GM18511 (cell line): ENCODE measurements around the gene IL10RB.

Source experiments
- ATAC-seq: cut with Tn5 transposase; IDR thresholded peaks from one replicate; pipeline ENCODE4 v1.9.1; 2021; ENCODE audit warnings: mild to moderate bottlenecking, moderate library complexity; ENCODE audit not compliant: unreplicated experiment

IL10RB gene

DNA sequence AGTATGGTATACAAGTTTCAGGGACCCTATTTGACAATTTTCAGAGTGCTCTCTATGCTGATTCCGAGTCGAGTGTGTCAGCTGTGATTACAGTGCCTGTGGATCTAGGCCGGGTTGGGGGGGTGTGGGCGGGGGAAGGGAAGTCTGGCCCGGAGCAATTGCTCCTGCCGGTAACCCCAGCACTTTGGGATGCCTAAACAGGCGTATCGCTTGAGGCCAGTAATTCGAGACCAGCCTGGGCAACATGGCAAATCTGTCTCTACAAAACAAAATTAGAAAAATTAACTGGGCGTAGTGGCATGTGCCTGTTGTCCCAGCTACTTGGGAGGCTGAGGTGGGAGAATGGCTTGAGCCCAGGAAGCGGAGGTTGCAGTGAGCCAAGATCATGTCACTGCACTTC, 1.6 kb upstream of the IL10RB start:
- no peak for ATAC-seq

DNA sequence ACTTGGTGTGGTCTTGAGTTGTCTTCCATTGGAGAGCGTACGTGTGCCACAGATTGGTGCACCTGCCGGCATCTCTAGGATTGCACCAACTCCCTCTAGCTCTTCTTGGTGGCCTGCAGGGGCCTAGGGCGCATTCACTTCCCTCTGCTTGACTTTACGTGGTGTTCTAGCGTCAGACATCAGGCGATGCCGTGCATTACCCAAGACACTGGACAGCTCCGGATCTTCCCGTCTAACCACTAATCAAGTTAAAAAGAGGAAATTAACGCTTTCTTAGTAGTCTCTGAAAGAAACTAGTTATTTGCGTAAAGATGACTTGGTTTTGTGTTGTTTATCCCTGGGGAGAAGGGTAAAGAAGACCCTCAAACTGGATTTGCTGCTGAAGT, 510 bp upstream of the IL10RB start:
- peak; percentile 24 for ATAC-seq

GRCh38 chr21:33266789-33267135, 595 bp downstream of the IL10RB start:
- peak; percentile 30 for ATAC-seq

DNA sequence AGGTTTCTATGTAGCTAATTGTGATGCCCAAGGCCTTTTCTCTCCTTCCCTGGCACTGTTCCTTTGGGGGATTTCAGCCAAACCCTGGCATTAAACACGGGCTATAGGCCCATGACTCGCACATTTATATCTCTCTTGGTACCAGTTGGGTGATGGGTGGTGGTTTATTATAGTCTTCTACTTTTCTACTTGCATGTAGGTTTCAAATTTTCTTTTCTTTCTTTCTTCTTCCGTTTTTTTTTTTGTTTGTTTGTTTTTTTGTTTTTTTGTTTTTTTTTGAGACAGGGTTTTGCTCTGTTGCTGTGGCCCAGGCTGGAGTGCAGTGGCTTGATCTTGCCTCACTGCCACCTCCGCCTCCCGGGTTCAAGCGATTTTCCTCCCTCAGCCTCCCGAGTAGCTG, 1.1 kb downstream of the IL10RB start:
- ATAC-seq, result no peak

GRCh38 chr21:33268393-33268736, 2.2 kb downstream of the IL10RB start:
- ATAC-seq, result peak; percentile 9

- ATAC-seq, result peak; percentile 67
Measured at GRCh38 chr21:33268737-33269441, 2.7 kb downstream of the IL10RB start.

DNA sequence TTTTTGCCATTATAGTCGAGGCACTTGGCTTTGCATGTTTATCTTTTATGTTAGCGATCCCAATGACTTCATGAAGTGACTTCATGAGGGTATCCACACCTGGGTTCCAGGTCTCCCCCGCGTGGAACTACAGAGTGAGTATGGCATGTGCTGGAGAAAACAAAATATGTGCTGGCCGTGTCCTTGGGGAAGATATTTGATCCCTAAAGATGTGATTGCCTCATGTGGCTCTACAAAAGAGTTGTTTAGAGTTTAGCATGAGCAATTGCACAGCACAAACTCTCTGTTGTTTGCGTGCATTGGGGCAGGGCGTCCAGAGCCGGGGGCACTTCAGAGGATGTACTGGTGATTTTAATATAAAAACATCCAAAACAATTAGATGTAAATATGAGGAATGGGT, 4.8 kb downstream of the IL10RB start:
- no peak for ATAC-seq

DNA sequence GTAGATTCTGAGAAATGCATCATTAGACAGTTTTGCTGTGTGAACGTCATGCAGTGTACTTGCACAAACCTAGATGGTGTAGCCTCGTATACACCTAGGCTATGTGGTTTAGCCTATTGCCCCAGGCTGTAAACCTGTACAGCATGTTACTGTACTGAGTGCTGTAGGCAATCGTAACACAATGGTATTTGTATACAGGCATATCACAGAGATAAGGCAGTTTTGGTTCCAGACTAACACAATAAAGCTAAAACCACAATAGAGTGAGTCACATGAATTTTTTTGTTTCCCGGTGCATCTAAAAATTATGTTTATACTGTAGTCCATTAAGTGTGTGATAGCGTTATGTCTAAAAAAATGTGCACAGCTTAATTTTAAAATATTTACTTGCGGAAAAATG, 6.9 kb downstream of the IL10RB start:
- ATAC-seq, result no peak

GRCh38 chr21:33278721-33279120, 12.6 kb downstream of the IL10RB start:
- ATAC-seq, result no peak

DNA sequence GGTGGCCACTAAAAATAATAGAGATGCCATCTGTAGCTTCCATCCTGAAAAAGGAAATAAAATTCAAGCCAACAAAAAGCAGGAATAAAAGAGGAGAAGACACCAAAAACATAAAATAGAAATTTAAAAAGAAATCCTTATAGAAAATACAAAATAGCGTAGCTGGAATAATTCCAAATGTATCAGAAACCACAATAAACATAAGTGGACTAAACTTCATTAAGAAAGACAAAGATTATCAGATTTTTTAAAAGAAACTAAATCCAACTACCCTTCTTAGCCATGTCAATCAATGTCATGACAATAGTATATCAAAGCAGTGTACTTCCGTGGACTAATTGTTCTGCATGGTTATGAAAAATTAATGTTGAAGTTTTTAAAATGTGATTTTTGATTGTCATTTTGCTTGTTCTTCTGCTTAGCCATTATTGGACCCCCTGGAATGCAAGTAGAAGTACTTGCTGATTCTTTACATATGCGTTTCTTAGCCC, 13.2 kb downstream of the IL10RB start:
- no peak for ATAC-seq

DNA sequence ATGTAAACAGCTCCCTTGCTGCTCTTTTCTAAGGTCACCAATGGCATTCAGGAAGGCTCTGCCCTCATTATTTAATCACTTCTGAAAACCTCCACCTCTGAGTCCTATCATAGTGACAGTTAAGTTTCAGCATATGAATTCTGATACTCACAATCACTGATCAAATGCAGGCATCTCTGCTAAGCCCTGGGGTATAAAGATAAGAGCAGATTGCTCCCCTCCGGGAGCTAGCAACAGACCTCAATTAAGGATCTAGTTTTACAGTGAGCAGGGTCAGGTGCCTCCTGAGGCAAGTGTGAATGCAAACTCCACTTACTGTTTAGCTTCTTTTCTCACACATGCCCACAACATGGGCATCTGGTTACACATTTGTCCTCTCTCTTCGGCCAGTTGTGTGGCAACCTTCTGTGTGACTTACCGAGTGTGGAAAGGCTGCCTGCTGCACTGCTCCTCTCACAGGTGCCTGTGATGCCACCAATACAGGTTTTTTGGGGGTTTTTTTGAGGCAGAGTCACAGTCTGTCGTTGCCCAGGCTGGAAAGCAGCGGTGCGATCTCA, 15.0 kb downstream of the IL10RB start:
- ATAC-seq, result no peak

DNA sequence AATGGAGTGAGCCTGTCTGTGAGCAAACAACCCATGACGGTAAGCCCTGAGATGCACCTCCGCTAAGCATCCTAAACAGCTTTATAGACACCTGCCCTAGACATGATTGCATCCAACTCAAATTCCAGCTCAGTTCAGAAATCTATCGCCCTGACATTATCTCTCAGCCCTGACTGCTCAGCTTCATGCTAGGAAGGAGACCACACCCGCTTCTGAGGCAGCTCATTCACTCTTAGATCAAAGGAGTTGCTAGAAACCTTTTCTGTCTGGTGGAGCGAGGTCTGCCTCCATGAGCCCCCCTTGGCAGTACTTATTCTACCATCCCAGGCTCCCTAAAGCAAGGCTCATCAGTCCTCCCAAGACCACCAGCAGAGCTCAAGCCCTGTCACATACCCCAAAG, 17.0 kb downstream of the IL10RB start:
- no peak for ATAC-seq

GRCh38 chr21:33286076-33286475, 19.9 kb downstream of the IL10RB start:
- no peak for ATAC-seq

DNA sequence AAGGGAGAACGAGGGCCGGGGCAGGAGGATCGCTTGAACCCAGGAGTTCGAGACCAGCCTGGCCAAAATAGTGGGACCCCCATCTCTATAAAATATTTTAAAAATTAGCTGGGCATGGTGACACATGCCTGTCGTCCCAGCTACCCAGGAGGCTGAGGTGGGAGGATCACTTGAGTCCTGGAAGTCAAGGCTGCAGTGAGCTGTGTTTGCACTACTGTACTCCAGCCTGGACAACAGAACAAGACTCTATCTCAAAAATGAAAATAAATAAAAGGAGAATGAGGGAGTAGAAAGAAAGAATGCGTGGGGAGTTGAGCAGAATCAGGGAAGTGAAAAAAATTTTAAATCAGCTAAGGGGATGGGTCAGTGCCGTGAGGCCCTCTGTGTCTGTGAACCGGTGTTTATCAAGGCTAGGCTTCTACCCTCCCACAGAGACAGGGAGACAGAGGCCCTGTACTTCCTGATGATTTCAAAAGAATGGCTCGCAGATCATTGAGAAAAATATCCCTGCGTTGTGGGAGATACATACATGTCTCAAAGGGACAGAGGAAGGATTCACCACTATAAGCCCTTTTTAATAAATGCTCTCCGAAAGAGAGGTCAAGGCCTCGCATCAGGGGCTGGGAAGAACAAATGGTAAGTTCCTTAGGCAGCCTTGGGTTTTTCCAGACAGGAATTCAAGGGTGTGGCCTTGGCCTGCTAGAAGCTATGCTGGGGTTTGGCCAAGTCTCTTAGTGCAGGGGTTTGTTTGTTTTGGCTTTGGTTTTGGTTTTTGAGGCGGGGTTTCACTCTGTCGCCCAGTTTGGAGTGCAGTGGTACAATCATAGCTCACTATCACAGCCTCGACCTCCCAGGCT, 20.7 kb downstream of the IL10RB start:
- no peak for ATAC-seq

DNA sequence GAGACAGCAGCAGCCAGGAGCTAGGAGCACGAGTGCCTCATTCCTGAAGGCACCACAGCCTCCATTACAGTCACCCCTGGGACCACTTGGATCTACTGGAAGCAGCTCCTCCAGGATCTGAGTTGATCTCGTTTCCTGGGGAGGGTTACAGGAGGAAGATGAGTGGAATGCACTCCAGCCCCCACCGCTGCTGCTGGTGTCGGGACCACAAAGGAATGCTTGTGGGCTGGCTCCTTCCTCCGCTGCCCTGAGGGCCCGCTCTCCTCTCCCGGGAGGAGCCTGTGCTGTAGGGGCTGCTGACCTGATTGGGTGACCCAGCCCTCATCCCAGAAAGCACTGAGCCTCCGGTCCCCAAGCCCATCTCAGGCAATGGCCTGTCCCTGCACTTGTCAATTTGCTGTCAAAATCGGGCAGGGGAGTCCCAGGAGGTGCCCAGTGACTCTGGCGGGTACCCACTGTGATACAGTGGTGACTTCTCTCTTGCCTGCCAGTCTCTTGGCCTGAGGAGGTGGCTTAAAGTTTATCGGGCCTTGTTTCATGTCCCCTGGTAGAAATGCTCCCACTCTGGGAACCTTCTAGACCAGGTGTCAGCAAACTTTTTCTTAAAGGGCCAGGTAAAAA, 23.1 kb downstream of the IL10RB start:
- no peak for ATAC-seq

- no peak for ATAC-seq
Measured at GRCh38 chr21:33290441-33290840, 24.3 kb downstream of the IL10RB start.

GRCh38 chr21:33291686-33292085, 25.5 kb downstream of the IL10RB start:
- no peak for ATAC-seq

DNA sequence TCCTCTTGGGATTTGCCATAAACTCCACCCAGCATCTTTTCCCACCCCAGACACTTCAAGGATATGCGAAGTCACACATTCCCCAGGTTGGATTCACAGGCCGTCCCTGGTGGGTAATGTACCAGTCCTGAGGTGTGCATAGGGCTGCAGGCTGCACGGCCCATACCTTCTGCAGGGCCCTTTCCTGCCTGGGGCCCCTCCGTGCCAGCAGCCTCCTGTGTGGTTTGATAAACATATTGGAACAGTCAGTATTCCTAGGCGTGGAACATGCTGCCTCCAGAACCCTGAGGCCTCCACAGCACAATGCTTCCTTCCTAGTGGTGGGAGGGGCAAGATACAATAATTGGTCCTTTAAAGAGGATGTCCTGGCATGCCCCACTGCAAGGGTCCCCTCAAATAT, 26.6 kb downstream of the IL10RB start:
- no peak for ATAC-seq

GRCh38 chr21:33293136-33293535, 27.0 kb downstream of the IL10RB start:
- ATAC-seq, result no peak

DNA sequence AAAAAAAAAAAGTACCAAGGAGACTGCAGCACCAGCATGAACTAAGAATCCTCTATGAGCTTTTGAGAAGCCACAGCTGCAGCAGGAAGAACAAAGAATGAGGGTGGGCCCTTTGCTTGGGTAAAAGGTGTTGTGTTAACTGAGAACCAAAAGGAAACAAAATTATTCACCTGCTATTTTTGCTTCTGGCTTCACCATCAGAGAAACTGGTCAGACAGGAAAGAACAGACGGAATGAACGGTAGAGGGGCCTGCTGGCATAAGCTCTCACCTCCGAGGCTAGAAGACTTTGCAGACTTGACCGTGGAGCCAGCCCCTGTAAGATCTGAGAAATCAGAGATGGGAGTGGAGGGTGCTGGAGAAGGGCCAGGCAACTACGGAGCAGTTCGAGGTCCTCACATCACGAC, 27.6 kb downstream of the IL10RB start:
- no peak for ATAC-seq

GRCh38 chr21:33296156-33296555, 30.0 kb downstream of the IL10RB start:
- no peak for ATAC-seq
